ENCODE results near the gene MAD1L1.

GRCh38 chr7:1869452-1870130, 363.2 kb downstream of the MAD1L1 start:
- TF ChIP-seq, protein P1, sequence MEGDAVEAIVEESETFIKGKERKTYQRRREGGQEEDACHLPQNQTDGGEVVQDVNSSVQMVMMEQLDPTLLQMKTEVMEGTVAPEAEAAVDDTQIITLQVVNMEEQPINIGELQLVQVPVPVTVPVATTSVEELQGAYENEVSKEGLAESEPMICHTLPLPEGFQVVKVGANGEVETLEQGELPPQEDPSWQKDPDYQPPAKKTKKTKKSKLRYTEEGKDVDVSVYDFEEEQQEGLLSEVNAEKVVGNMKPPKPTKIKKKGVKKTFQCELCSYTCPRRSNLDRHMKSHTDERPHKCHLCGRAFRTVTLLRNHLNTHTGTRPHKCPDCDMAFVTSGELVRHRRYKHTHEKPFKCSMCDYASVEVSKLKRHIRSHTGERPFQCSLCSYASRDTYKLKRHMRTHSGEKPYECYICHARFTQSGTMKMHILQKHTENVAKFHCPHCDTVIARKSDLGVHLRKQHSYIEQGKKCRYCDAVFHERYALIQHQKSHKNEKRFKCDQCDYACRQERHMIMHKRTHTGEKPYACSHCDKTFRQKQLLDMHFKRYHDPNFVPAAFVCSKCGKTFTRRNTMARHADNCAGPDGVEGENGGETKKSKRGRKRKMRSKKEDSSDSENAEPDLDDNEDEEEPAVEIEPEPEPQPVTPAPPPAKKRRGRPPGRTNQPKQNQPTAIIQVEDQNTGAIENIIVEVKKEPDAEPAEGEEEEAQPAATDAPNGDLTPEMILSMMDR (IDR thresholded peaks at IDR 0.05), result no peak
- no peak for TF ChIP-seq POLR2A (IDR thresholded peaks at IDR 0.05)
